GM12878 (cell line): ENCODE data around the gene GCNT2. TPM values are rescaled to one million over a fixed set of nuclear protein-coding genes. Genes with fewer than 3 reads are reported as not detected.

Experiments used
- ATAC-seq: fragments of 200-7000 bp; cut with Tn5 transposase; 3 replicates; pipeline ENCODE4 v1.9.1; 2020; ENCODE audit warnings: mild to moderate bottlenecking, moderate library complexity
- BruUV-seq: library from RNA; stranded (reverse); fragments of 400-500 nt; replicated peaks from 2 replicates; lab custom pipeline; 2021; lab: Mats Ljungman, UMichigan
- CTCF ChIA-PET: fragments of 300-600 bp; sonication (Branson Sonifier 250); formaldehyde crosslinking; extraction: SDS; loops from one replicate; lab custom pipeline; 2021; ENCODE audit warnings: inconsistent platforms; lab: Yijun Ruan, JAX
- POLR2A ChIA-PET: fragments of 350-600 bp; formaldehyde crosslinking; extraction: SDS; loops from one replicate; lab custom pipeline; 2021; ENCODE audit warnings: inconsistent platforms; lab: Charles Lee
- RAD21 ChIA-PET: fragments of 300-600 bp; sonication (Branson Sonifier 250); formaldehyde crosslinking; loops from one replicate; lab custom pipeline; 2023; ENCODE audit warnings: antibody characterized with exemption; ENCODE audit not compliant: unreplicated experiment; lab: Charles Lee
- SMC1A ChIA-PET: fragments of 300-600 bp; sonication (Branson Sonifier 250); formaldehyde crosslinking; loops from one replicate; lab custom pipeline; 2023; ENCODE audit not compliant: unreplicated experiment, uncharacterized antibody; lab: Charles Lee
- DNase-seq: peaks from one replicate; pipeline ENCODE4 v3.0.0-alpha.2; 2011; ENCODE audit warnings: low read depth, low spot score
- FAIRE-seq: peaks from 3 replicates; lab custom pipeline; 2011; peaks lifted over from hg19 to GRCh38; lab: Jason Lieb, UNC
- H2AFZ ChIP-seq: 2 replicates; pipeline ENCODE4 v1.6.0; 2011; ENCODE audit warnings: low read depth, low read length, control low read depth; ENCODE audit not compliant: control insufficient read depth
- H3K27ac ChIP-seq: 2 replicates; pipeline ENCODE4 v1.5.1; 2011; ENCODE audit warnings: control low read depth; ENCODE audit not compliant: control insufficient read depth, insufficient read depth
- H3K27me3 ChIP-seq, 2 experiments: replicated peaks in 1 of 2; 2 replicates each; pipeline versions ENCODE4 v1.6.0 to v1.6.1; 2011; ENCODE audit warnings: low read length in 1 of 2; ENCODE audit not compliant: control insufficient read depth in 2 of 2, insufficient read depth in 2 of 2
- H3K36me3 ChIP-seq, 2 experiments: 2 replicates each; pipeline ENCODE4 v1.5.1; 2011; ENCODE audit warnings: low read length in 1 of 2; ENCODE audit not compliant: control insufficient read depth in 2 of 2, insufficient read depth in 2 of 2
- H3K4me1 ChIP-seq: 2 replicates; pipeline ENCODE4 v1.6.1; 2011; ENCODE audit warnings: mild to moderate bottlenecking, low read length, moderate library complexity, mixed read lengths; ENCODE audit not compliant: control insufficient read depth, insufficient read depth
- H3K4me2 ChIP-seq: 2 replicates; pipeline ENCODE4 v1.6.0; 2011; ENCODE audit warnings: control low read depth; ENCODE audit not compliant: control insufficient read depth, insufficient read depth
- H3K4me3 ChIP-seq: fragments of 200-600 bp; sonication (generic); 2 replicates; pipeline ENCODE4 v1.5.1; 2016
- H3K79me2 ChIP-seq: 2 replicates; pipeline ENCODE4 v1.6.0; 2011; ENCODE audit warnings: low read length; ENCODE audit not compliant: control insufficient read depth, insufficient read depth
- H3K9ac ChIP-seq: 2 replicates; pipeline ENCODE4 v1.8.0; 2011; ENCODE audit warnings: low read length, control low read depth, mixed read lengths; ENCODE audit not compliant: control insufficient read depth, insufficient read depth
- H3K9me3 ChIP-seq: replicated peaks from 3 replicates; pipeline ENCODE4 v1.5.1; 2011; ENCODE audit warnings: mild to moderate bottlenecking, low read length; ENCODE audit not compliant: control insufficient read depth, insufficient read depth
- H4K20me1 ChIP-seq: 2 replicates; pipeline ENCODE4 v1.6.0; 2011; ENCODE audit not compliant: control insufficient read depth, insufficient read depth
- BCL11A ChIP-seq: IDR thresholded peaks from 2 replicates; pipeline ENCODE4 v1.6.1; 2011; ENCODE audit warnings: low read depth, low read length
- BHLHE40 ChIP-seq, 2 experiments: fragments of 450-650 bp in 1 of 2; IDR thresholded peaks; 2 replicates each; pipeline ENCODE4 v1.6.1; 2011 to 2017; ENCODE audit warnings: low read depth in 2 of 2, borderline replicate concordance in 1 of 2, improper control_type of control experiment in 1 of 2, low read length in 1 of 2, mild to moderate bottlenecking in 1 of 2
- ESRRA ChIP-seq: IDR thresholded peaks from 2 replicates; pipeline ENCODE4 v1.6.1; 2012; ENCODE audit warnings: mild to moderate bottlenecking, low read length, improper control_type of control experiment
- MEF2B ChIP-seq: fragments of 450-650 bp; IDR thresholded peaks from 2 replicates; pipeline ENCODE4 v1.6.1; 2018; ENCODE audit warnings: mild to moderate bottlenecking, moderate library complexity; ENCODE audit not compliant: partially characterized antibody, poor library complexity, severe bottlenecking
- NR2F1 ChIP-seq: fragments of 450-650 bp; conservative IDR thresholded peaks from 2 replicates; pipeline ENCODE4 v1.6.1; 2017; ENCODE audit warnings: mild to moderate bottlenecking
- SUZ12 ChIP-seq: fragments of 200-600 bp; sonication (generic); IDR thresholded peaks from one replicate; pipeline ENCODE4 v1.6.1; 2018; ENCODE audit warnings: antibody characterized with exemption, mild to moderate bottlenecking; ENCODE audit not compliant: unreplicated experiment
- WGBS: methylation state at CpG from one replicate; pipeline ENCODE4 v1.1.6; 2016; ENCODE audit warnings: low lambda C conversion rate; ENCODE audit not compliant: insufficient replicate concordance, insufficient coverage; ENCODE audit errors: missing lambda C conversion rate; 5-methylcytosine and 5-hydroxymethylcytosine counted together
- in situ Hi-C: fragments of 300-500 bp; cut with MboI; formaldehyde crosslinking; loops from 9 replicates; pipeline ENCODE4 v1.14.3; 2018; ENCODE audit warnings: mixed read lengths
- intact Hi-C: fragments of 100-400 bp; cut with micrococcal nuclease; formaldehyde crosslinking; loops from one replicate; pipeline ENCODE4 v1.14.2; 2022; ENCODE audit not compliant: unreplicated experiment
- polyA plus RNA-seq, 11 experiments: library from polyadenylated mRNA; depleted of rRNA in 4 of 11; unstranded in 6 of 11; stranded (reverse) in 5 of 11; fragments of >200 nt; fragmentation: Nextera tagmentation in 4 of 11; fragmentation: Illumina TruSeq in 1 of 11; extraction: Ambion mirVana in 4 of 11; extraction: Trizol in 1 of 11; gene quantifications; 1 replicate in 1 of 11; 2 replicates in 10 of 11; pipeline versions ENCODE4 v1.2.1 to v1.2.3, GENCODE V29; 2011 to 2016; ENCODE audit warnings: inconsistent platforms in 2 of 11, missing spikeins in 2 of 11, low read depth in 1 of 11
- total RNA-seq, 4 experiments: library from RNA; depleted of rRNA in 3 of 4; stranded (reverse); fragments of >200 nt in 3 of 4; fragmentation: Illumina TruSeq in 1 of 4; extraction: Trizol in 1 of 4; gene quantifications; 2 replicates each; pipeline versions ENCODE4 v1.2.1 to v1.2.3, GENCODE V29; 2013 to 2021
- TF ChIP-seq, protein P1 (sequence below): fragments of 450-650 bp; IDR thresholded peaks from 2 replicates; pipeline ENCODE4 v1.6.1; 2017; ENCODE audit warnings: mild to moderate bottlenecking, moderate library complexity

GCNT2 gene
- total and polyA plus RNA-seq, 10 of the 15 experiments (the other 5 are each of a cell fraction or from before 2014, with no cell fraction given), result 5.0 to 21.6 (median 11.9) TPM

DNA sequence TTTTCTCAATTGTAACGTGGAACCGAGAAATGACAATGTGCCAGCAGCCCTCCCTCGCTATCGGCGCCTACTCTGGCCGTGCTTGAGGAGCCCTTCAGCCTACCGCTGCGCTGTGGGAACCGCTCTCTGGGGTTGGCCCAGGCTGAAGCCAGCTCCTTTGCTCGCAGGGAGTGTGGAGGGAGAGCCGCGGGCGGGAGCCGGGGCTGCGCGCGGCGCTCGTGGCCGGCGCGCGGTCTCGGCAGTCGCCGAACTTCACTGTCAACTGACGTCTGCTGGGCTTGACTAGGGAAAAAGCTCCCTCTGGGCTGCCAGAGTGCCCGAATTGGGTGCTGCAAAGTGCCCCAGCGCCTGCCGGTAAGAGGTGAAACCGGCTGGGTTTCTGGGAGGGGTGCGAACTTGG is 29.7 kb upstream of the GCNT2 start:
- DNase-seq, result no peak
- Histone ChIP-seq H4K20me1 (no peaks in the 10 kb centered on the region), H3K4me1 (no peaks in the 10 kb centered on the region), H3K9me3 (no peaks in the 10 kb centered on the region; the same call in 2 of the 3 replicates), H3K27me3 (no peaks in the 10 kb centered on the region), H3K9ac (no peak overlapping the region), H3K27ac (no peak overlapping the region), H2AFZ (no peak overlapping the region), H3K4me2 (no peak overlapping the region), H3K36me3 (no peaks in the 10 kb centered on the region), H3K79me2 (no peaks in the 10 kb centered on the region), H3K4me3 (no peak overlapping the region)
- intact Hi-C loops, result no loop called here
- BruUV-seq, result no TSS peak
- no peak for ATAC-seq
- FAIRE-seq, result no peak
- ChIA-PET CTCF (interaction anchor here (0.6 to 1.8 kb wide), 5 partner anchors 10 to 45 kb away, joined by 3 to 12 read pairs (median 4); no protein-coding TSS in a partner anchor), SMC1A (interaction anchor here (1.5 kb wide), 1 partner anchor 13 kb away, joined by 4 read pairs; no protein-coding TSS in a partner anchor), POLR2A (no interaction called here), RAD21 (no interaction called here)
- in situ Hi-C loops, result no loop called here
- WGBS, result 87% methylated on average over 30 of the region's 32 CpGs
- TF ChIP-seq BHLHE40 (IDR thresholded peaks at IDR 0.05; ENCODE audit: borderline replicate concordance in 1 of 2, low read depth in 2 of 2, low read length in 1 of 2), result no peak
- no peak for TF ChIP-seq ESRRA
- no peak for TF ChIP-seq SUZ12
- TF ChIP-seq MEF2B, result no peak
- TF ChIP-seq NR2F1, result no peak
- TF ChIP-seq BCL11A, result no peak
- TF ChIP-seq, protein P1, sequence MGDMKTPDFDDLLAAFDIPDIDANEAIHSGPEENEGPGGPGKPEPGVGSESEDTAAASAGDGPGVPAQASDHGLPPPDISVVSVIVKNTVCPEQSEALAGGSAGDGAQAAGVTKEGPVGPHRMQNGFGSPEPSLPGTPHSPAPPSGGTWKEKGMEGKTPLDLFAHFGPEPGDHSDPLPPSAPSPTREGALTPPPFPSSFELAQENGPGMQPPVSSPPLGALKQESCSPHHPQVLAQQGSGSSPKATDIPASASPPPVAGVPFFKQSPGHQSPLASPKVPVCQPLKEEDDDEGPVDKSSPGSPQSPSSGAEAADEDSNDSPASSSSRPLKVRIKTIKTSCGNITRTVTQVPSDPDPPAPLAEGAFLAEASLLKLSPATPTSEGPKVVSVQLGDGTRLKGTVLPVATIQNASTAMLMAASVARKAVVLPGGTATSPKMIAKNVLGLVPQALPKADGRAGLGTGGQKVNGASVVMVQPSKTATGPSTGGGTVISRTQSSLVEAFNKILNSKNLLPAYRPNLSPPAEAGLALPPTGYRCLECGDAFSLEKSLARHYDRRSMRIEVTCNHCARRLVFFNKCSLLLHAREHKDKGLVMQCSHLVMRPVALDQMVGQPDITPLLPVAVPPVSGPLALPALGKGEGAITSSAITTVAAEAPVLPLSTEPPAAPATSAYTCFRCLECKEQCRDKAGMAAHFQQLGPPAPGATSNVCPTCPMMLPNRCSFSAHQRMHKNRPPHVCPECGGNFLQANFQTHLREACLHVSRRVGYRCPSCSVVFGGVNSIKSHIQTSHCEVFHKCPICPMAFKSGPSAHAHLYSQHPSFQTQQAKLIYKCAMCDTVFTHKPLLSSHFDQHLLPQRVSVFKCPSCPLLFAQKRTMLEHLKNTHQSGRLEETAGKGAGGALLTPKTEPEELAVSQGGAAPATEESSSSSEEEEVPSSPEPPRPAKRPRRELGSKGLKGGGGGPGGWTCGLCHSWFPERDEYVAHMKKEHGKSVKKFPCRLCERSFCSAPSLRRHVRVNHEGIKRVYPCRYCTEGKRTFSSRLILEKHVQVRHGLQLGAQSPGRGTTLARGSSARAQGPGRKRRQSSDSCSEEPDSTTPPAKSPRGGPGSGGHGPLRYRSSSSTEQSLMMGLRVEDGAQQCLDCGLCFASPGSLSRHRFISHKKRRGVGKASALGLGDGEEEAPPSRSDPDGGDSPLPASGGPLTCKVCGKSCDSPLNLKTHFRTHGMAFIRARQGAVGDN, result no peak
